Astrocyte (in vitro differentiated cells and primary cell): ENCODE measurements around the gene SLC8A2.

Source experiments
- EZH2 ChIP-seq: IDR thresholded peaks from 2 replicates; pipeline ENCODE4 v1.6.1; 2012; ENCODE audit warnings: mild to moderate bottlenecking, low read length, inconsistent platforms; ENCODE audit not compliant: insufficient read depth
- TF ChIP-seq, protein P1 (sequence below): IDR thresholded peaks from 2 replicates; pipeline ENCODE4 v1.5.1; 2011; ENCODE audit warnings: low read depth, mild to moderate bottlenecking, inconsistent platforms, low read length, moderate library complexity; ENCODE audit not compliant: insufficient read depth

DNA sequence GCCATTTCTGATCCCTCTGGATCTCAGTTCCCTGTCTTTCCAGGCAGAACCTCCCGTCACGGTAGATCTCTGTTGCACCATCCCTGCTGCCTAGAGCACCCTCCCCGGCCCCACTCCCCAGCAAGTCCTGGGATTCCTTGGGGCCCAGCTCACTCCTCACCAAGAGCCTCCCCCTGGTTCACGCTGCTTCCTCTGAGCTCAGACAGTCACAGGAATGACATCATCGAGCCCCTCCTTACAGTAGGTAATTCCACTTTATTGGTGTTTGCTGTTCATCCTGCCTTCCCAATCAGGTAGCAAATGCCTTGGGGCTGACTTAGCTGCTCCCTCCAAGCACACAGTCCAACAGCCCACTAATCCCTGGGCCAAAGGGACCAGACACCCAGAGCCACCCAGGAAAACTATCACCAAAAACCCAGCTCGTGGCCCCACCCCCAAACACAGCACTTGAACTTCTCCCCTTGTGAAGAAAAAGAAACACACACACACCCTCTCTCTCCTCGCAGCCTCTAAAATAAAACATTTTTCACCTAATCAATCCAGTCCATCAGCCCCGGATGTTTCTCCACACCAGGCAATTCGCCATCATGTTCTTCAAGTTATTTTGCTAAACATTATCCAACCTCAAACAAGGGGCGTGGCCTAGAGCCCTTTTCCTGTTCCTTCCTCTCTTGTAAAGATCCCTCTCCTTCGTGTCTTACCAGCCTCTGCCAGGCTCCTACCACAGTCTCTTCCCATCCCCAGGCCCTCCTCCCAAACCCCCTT is 40.7 kb upstream of the SLC8A2 start:
- TF ChIP-seq, protein P1, sequence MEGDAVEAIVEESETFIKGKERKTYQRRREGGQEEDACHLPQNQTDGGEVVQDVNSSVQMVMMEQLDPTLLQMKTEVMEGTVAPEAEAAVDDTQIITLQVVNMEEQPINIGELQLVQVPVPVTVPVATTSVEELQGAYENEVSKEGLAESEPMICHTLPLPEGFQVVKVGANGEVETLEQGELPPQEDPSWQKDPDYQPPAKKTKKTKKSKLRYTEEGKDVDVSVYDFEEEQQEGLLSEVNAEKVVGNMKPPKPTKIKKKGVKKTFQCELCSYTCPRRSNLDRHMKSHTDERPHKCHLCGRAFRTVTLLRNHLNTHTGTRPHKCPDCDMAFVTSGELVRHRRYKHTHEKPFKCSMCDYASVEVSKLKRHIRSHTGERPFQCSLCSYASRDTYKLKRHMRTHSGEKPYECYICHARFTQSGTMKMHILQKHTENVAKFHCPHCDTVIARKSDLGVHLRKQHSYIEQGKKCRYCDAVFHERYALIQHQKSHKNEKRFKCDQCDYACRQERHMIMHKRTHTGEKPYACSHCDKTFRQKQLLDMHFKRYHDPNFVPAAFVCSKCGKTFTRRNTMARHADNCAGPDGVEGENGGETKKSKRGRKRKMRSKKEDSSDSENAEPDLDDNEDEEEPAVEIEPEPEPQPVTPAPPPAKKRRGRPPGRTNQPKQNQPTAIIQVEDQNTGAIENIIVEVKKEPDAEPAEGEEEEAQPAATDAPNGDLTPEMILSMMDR: no peak
- no peak for TF ChIP-seq EZH2
